ENCODE data around the gene CROCC.

The CROCC gene

GRCh38 chr1:16988210-16988609 lies 66.5 kb downstream of the CROCC start:
- no peak for DNase-seq

- DNase-seq = no peak
Observed at GRCh38 chr1:16989676-16990391, 68.1 kb downstream of the CROCC start.

- no peak for DNase-seq
Observed at GRCh38 chr1:16991571-16991970, 69.8 kb downstream of the CROCC start.

- no peak for DNase-seq
Observed at GRCh38 chr1:16992102-16992501, 70.4 kb downstream of the CROCC start.

- no peak for DNase-seq
Observed at GRCh38 chr1:16992675-16993074, 70.9 kb downstream of the CROCC start.

- no peak for DNase-seq
Observed at GRCh38 chr1:16993521-16994038, 71.8 kb downstream of the CROCC start.

- no peak for DNase-seq
Observed at GRCh38 chr1:16996845-16997244, 75.1 kb downstream of the CROCC start.

GRCh38 chr1:16998589-16998988 lies 76.9 kb downstream of the CROCC start:
- DNase-seq = no peak

- no peak for DNase-seq
Observed at GRCh38 chr1:16999863-17000262, 78.1 kb downstream of the CROCC start.

GRCh38 chr1:17001760-17002523 lies 80.2 kb downstream of the CROCC start:
- no peak for DNase-seq

- DNase-seq = no peak
Observed at GRCh38 chr1:17002524-17002902, 80.8 kb downstream of the CROCC start.

- no peak for DNase-seq
Observed at GRCh38 chr1:17004466-17005364, 83.0 kb downstream of the CROCC start.

- no peak for DNase-seq
Observed at GRCh38 chr1:17005365-17005740, 83.6 kb downstream of the CROCC start.

GRCh38 chr1:17007121-17007520 lies 85.4 kb downstream of the CROCC start:
- no peak for DNase-seq

- no peak for DNase-seq
Observed at GRCh38 chr1:17008208-17008855, 86.6 kb downstream of the CROCC start.

- DNase-seq = no peak
Observed at GRCh38 chr1:17009706-17010105, 88.0 kb downstream of the CROCC start.

- peak; percentile 27 for DNase-seq
Observed at GRCh38 chr1:17011092-17011438, 89.3 kb downstream of the CROCC start.

GRCh38 chr1:17011439-17012307 lies 89.9 kb downstream of the CROCC start, which contains the start of gene ATP13A2:
ATP13A2 (minus strand) TSS chr1:17011928; CDS start chr1:17011738, 190 bp downstream.
- DNase-seq = peak; percentile 84

- DNase-seq = no peak
Observed at GRCh38 chr1:17012775-17013490, 91.2 kb downstream of the CROCC start.

GRCh38 chr1:17013491-17014320 lies 92.0 kb downstream of the CROCC start:
- no peak for DNase-seq

All from stimulated activated CD8-positive, alpha-beta memory T cell treated with anti-CD3 and anti-CD28 coated beads, Interleukin-4, amount 100 ng/mL, for 48 hours (primary cell).